Mammary epithelial cell (primary cell): ENCODE measurements around the gene HOXA4.

Experiments used
- EZH2 ChIP-seq: IDR thresholded peaks from 2 replicates; pipeline ENCODE4 v1.6.1; 2012; ENCODE audit warnings: low read length, inconsistent platforms, borderline replicate concordance
- TF ChIP-seq, protein P1 (sequence below), 2 donors: IDR thresholded peaks in 1 of 2; conservative IDR thresholded peaks in 1 of 2; 2 replicates each; pipeline ENCODE4 v1.5.1; 2011 to 2012; ENCODE audit warnings: inconsistent platforms in 2 of 2, low read length in 2 of 2, mild to moderate bottlenecking in 2 of 2, control low read depth in 1 of 2, low read depth in 1 of 2; ENCODE audit not compliant: insufficient read depth in 1 of 2; ENCODE audit errors: extremely low read depth in 1 of 2

DNA sequence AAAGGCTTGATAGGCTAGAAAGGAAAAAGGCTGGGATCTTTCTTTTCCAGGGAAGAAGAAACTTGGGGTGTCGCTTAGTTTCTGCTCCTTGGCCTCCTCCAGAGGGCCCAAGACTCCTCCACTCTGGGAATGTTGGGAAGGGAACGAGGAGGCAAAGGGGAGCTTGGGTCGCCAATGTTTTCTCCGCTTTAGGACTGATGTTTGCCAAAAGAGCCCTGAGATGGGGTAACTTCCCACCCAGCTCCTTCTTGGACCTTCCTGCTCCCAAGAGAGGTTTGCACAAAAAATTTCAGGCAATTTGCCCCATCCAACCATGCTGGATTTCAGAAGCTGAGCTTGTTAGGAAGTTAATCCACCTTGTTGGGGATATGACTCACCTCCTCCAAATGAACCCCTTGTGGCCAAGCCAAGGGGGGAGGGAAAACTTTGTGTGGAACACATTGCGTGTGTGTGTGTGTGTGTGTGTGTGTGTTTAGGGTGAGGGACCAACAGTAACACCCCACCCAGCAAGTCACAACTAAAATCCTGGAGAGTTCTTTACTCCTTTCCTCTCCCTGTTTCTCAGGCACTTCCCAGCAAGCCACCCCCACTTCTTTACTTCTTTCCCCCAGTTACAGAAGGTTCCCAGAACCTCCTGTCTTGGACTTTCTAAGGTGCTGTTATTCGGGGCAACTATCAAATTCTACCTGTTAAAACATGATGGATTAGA lies 19.4 kb downstream of the HOXA4 start:
- TF ChIP-seq, protein P1, sequence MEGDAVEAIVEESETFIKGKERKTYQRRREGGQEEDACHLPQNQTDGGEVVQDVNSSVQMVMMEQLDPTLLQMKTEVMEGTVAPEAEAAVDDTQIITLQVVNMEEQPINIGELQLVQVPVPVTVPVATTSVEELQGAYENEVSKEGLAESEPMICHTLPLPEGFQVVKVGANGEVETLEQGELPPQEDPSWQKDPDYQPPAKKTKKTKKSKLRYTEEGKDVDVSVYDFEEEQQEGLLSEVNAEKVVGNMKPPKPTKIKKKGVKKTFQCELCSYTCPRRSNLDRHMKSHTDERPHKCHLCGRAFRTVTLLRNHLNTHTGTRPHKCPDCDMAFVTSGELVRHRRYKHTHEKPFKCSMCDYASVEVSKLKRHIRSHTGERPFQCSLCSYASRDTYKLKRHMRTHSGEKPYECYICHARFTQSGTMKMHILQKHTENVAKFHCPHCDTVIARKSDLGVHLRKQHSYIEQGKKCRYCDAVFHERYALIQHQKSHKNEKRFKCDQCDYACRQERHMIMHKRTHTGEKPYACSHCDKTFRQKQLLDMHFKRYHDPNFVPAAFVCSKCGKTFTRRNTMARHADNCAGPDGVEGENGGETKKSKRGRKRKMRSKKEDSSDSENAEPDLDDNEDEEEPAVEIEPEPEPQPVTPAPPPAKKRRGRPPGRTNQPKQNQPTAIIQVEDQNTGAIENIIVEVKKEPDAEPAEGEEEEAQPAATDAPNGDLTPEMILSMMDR (conservative IDR thresholded peaks at IDR 0.05 in 1 of 2, IDR thresholded peaks at IDR 0.05 in 1 of 2; ENCODE audit: extremely low read depth in 1 of 2, insufficient read depth in 1 of 2, low read depth in 1 of 2, low read length in 2 of 2) = no peak
- TF ChIP-seq EZH2 = no peak
